ENCODE results near the gene INPP5A. TPM values are rescaled to one million over a fixed set of nuclear protein-coding genes. Genes with fewer than 3 reads are reported as not detected.

INPP5A gene
- total RNA-seq, 1 experiment from 2014 or later, result 44.5 TPM

- H3K36me3 ChIP-seq (ENCODE audit: control insufficient read depth, insufficient read depth, low read length), result no peaks in the 10 kb centered on the region
- Mint-ChIP-seq H3K4me3 (ENCODE audit: unreplicated experiment) (peak overlapping the region; percentile 41), H3K4me1 (ENCODE audit: low read depth, unreplicated experiment) (peaks cover 53% of the 10 kb centered on the region), H3K27me3 (ENCODE audit: insufficient read depth, unreplicated experiment) (no peaks in the 10 kb centered on the region), H3K27ac (ENCODE audit: unreplicated experiment) (peak overlapping the region; percentile 58), H3K9me3 (ENCODE audit: unreplicated experiment) (peaks cover 12% of the 10 kb centered on the region), H3K36me3 (ENCODE audit: insufficient read depth, unreplicated experiment) (peaks cover 9% of the 10 kb centered on the region)
- BruUV-seq (replicated peaks), result TSS peak; percentile 23
- no peak for DNase-seq
- intact Hi-C loops (cut with micrococcal nuclease; ENCODE audit: unreplicated experiment), result loop anchor here (1.0 to 5.0 kb wide), 3 partner anchors 57 to 257 kb away; partner anchors contain the start of gene INPP5A
- H3K4me1 ChIP-seq, result peaks cover 46% of the 10 kb centered on the region
- peaks cover 2% of the 10 kb centered on the region; the same call in 1 of the 2 replicates for H3K9me3 ChIP-seq
- no peak for TF ChIP-seq CTCF (IDR thresholded peaks at IDR 0.05; ENCODE audit: insufficient read depth in 1 of 2, low read depth in 1 of 2, low read length in 1 of 2, severe bottlenecking in 1 of 2, unreplicated experiment in 1 of 2)
- H3K4me3 ChIP-seq (ENCODE audit: low read depth, low read length), result no peak overlapping the region
- ChIA-PET CTCF (no interaction called here), POLR2A (no interaction called here)
- no peaks in the 10 kb centered on the region for H3K27me3 ChIP-seq (replicated peaks; ENCODE audit: control insufficient read depth, insufficient read depth, low read length)
These were observed 56.6 kb downstream of the INPP5A start for GRCh38 chr10:132593900-132594876.

DNA sequence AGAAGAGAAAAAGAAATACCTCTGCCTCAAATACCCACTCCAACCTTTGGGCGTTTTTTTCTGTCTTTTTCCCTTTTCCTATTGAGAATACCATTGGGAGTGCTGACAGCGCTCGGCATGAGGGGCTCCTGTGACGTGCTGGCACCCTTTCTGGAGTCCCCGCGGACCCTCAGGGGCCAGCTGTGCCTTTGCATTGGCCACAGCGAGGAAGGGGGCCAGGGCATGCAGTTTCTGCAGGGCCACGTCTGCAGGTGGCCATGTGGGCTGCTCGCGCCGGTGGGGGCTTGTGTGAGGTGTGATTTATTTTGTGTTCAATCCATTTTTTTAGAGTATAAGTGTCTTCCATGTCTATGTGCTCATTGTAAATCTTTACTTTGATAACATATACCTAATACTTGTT is 57.4 kb downstream of the INPP5A start:
- no peaks in the 10 kb centered on the region for H3K36me3 ChIP-seq (ENCODE audit: control insufficient read depth, insufficient read depth, low read length)
- Mint-ChIP-seq H3K4me1 (ENCODE audit: low read depth, unreplicated experiment) (peaks cover 53% of the 10 kb centered on the region), H3K36me3 (ENCODE audit: insufficient read depth, unreplicated experiment) (peaks cover 13% of the 10 kb centered on the region), H3K27ac (ENCODE audit: unreplicated experiment) (no peak overlapping the region), H3K9me3 (ENCODE audit: unreplicated experiment) (peaks cover 13% of the 10 kb centered on the region), H3K27me3 (ENCODE audit: insufficient read depth, unreplicated experiment) (no peaks in the 10 kb centered on the region), H3K4me3 (ENCODE audit: unreplicated experiment) (no peak overlapping the region)
- no peak overlapping the region for H3K4me3 ChIP-seq (ENCODE audit: low read depth, low read length)
- peaks cover 10% of the 10 kb centered on the region for H3K9me3 ChIP-seq
- no TSS peak for BruUV-seq (replicated peaks)
- intact Hi-C loops (cut with micrococcal nuclease; ENCODE audit: unreplicated experiment), result no loop called here
- ChIA-PET CTCF (no interaction called here), POLR2A (no interaction called here)
- DNase-seq, result peak in 1 of 2 experiments; percentile 19
- peaks cover 43% of the 10 kb centered on the region for H3K4me1 ChIP-seq
- H3K27me3 ChIP-seq (replicated peaks; ENCODE audit: control insufficient read depth, insufficient read depth, low read length), result no peaks in the 10 kb centered on the region
- TF ChIP-seq CTCF (IDR thresholded peaks at IDR 0.05; ENCODE audit: insufficient read depth in 1 of 2, low read depth in 1 of 2, low read length in 1 of 2, severe bottlenecking in 1 of 2, unreplicated experiment in 1 of 2), result no peak

DNA sequence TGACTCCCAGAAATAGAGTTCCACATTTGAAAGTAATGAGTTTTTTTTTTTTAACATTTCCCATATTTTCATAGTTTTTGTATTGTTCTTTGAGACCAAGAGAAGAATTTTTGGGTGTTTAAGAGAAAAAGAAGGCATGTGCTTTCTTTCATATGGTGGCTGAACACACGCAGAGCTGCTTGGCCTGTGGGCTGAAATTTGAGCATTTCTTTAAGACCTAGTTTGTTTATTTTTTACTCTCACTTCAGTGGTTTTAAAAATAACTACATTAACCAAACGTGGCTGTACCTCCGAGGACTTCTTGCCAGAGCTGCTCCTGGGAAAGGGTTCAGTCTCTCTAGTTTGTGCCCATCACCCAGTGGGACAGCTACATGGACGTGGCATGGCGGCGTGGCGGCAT is 58.3 kb downstream of the INPP5A start:
- H3K4me3 Mint-ChIP-seq (ENCODE audit: unreplicated experiment), result no peak overlapping the region
- BruUV-seq (replicated peaks), result no TSS peak
- intact Hi-C loops (cut with micrococcal nuclease; ENCODE audit: unreplicated experiment), result no loop called here
- no peak overlapping the region for H3K27ac Mint-ChIP-seq (ENCODE audit: unreplicated experiment)
- CTCF ChIA-PET, result no interaction called here
- peaks cover 22% of the 10 kb centered on the region for H3K9me3 Mint-ChIP-seq (ENCODE audit: unreplicated experiment)
- Histone ChIP-seq H3K4me1 (peaks cover 35% of the 10 kb centered on the region), H3K9me3 (peaks cover 18% of the 10 kb centered on the region), H3K4me3 (ENCODE audit: low read depth, low read length) (no peak overlapping the region), H3K27me3 (replicated peaks; ENCODE audit: control insufficient read depth, insufficient read depth, low read length) (no peaks in the 10 kb centered on the region), H3K36me3 (ENCODE audit: control insufficient read depth, insufficient read depth, low read length) (no peaks in the 10 kb centered on the region)
- POLR2A ChIA-PET, result no interaction called here
- DNase-seq, result no peak
- peaks cover 21% of the 10 kb centered on the region for H3K36me3 Mint-ChIP-seq (ENCODE audit: insufficient read depth, unreplicated experiment)
- H3K4me1 Mint-ChIP-seq (ENCODE audit: low read depth, unreplicated experiment), result peaks cover 49% of the 10 kb centered on the region
- no peak for TF ChIP-seq CTCF (IDR thresholded peaks at IDR 0.05; ENCODE audit: insufficient read depth in 1 of 2, low read depth in 1 of 2, low read length in 1 of 2, severe bottlenecking in 1 of 2, unreplicated experiment in 1 of 2)
- H3K27me3 Mint-ChIP-seq (ENCODE audit: insufficient read depth, unreplicated experiment), result no peaks in the 10 kb centered on the region
